ENCODE measurements around the gene LGI4.

DNA sequence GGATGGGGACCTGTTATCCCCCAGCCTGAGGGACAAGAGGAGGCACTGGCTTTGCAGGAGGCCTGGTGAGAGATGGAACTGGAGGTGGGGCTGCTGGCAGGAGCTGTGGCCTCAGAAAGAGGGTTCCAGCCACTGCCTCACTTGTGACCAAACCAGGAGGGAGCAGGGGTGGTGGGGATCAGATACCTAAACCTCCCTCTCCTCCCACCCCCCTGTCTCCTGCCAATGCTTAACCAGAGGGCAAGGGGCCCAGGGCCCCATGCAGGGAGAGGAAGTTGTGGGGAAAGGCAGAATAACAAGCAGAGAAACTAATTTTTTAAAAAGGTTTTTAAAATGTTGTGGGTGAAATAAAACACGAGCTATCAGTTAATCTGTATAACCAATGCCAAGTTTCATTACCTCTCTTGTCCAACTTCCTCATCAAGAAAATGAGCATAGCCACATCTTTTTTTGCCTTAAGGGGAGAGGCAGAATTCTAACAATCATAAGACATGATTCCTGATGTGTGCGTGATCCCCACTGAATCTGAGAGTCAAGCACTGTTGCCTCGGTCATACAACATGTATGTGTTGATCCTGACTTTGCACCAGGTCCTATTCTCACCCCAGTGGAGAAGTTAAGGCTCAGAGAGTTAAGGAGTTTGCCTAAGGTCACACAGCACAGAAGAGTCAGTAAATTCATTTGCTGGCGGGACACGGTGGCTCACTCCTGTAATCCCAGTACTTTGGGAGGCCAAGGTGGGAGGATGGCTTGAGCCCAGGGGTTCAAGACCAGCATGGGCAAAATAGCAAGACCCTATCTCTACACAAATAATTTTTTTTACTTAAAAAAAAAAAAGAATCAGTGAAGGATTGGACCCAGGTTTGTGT lies 32.6 kb upstream of the LGI4 start:
- TF ChIP-seq, protein P1, sequence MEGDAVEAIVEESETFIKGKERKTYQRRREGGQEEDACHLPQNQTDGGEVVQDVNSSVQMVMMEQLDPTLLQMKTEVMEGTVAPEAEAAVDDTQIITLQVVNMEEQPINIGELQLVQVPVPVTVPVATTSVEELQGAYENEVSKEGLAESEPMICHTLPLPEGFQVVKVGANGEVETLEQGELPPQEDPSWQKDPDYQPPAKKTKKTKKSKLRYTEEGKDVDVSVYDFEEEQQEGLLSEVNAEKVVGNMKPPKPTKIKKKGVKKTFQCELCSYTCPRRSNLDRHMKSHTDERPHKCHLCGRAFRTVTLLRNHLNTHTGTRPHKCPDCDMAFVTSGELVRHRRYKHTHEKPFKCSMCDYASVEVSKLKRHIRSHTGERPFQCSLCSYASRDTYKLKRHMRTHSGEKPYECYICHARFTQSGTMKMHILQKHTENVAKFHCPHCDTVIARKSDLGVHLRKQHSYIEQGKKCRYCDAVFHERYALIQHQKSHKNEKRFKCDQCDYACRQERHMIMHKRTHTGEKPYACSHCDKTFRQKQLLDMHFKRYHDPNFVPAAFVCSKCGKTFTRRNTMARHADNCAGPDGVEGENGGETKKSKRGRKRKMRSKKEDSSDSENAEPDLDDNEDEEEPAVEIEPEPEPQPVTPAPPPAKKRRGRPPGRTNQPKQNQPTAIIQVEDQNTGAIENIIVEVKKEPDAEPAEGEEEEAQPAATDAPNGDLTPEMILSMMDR (IDR thresholded peaks at IDR 0.05) = no peak
- TF ChIP-seq FOSL2 (IDR thresholded peaks at IDR 0.05) (no peak), FOSL2 (CRISPR knock-in tag; IDR thresholded peaks at IDR 0.05) (no peak)

Measured in A549 (cell line).